ENCODE data around the gene MEP1B.

GRCh38 chr18:32264401-32264800 lies 74.6 kb downstream of the MEP1B start:
- TF ChIP-seq, protein P1, sequence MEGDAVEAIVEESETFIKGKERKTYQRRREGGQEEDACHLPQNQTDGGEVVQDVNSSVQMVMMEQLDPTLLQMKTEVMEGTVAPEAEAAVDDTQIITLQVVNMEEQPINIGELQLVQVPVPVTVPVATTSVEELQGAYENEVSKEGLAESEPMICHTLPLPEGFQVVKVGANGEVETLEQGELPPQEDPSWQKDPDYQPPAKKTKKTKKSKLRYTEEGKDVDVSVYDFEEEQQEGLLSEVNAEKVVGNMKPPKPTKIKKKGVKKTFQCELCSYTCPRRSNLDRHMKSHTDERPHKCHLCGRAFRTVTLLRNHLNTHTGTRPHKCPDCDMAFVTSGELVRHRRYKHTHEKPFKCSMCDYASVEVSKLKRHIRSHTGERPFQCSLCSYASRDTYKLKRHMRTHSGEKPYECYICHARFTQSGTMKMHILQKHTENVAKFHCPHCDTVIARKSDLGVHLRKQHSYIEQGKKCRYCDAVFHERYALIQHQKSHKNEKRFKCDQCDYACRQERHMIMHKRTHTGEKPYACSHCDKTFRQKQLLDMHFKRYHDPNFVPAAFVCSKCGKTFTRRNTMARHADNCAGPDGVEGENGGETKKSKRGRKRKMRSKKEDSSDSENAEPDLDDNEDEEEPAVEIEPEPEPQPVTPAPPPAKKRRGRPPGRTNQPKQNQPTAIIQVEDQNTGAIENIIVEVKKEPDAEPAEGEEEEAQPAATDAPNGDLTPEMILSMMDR (IDR thresholded peaks at IDR 0.05; ENCODE audit: low read depth, low read length, poor library complexity, severe bottlenecking) = no peak
- TF ChIP-seq EZH2phosphoT487 (IDR thresholded peaks at IDR 0.05; ENCODE audit: borderline replicate concordance, low read length) = no peak

All from DOHH2 (cell line).